Thyroid gland (tissue), 4 donors: ENCODE data around the gene KIF20B.

ENCODE experiments used
- POLR2A ChIP-seq, 2 donors: fragments of 450-650 bp; IDR thresholded peaks; one replicate each; pipeline ENCODE4 v1.6.1; 2017; ENCODE audit warnings: antibody characterized with exemption in 2 of 2, mild to moderate bottlenecking in 2 of 2, moderate library complexity in 1 of 2
- TF ChIP-seq, protein P1 (sequence below), 6 experiments: fragments of 200-600 bp in 3 of 6; fragments of 450-650 bp in 3 of 6; sonication (generic) in 3 of 6; IDR thresholded peaks; one replicate each; pipeline ENCODE4 v1.5.1; 2016 to 2019; ENCODE audit warnings: antibody characterized with exemption in 6 of 6, mild to moderate bottlenecking in 2 of 6, inconsistent platforms in 1 of 6, moderate library complexity in 1 of 6

GRCh38 chr10:89666138-89666537 is 35.3 kb upstream of the KIF20B start:
- TF ChIP-seq, protein P1, sequence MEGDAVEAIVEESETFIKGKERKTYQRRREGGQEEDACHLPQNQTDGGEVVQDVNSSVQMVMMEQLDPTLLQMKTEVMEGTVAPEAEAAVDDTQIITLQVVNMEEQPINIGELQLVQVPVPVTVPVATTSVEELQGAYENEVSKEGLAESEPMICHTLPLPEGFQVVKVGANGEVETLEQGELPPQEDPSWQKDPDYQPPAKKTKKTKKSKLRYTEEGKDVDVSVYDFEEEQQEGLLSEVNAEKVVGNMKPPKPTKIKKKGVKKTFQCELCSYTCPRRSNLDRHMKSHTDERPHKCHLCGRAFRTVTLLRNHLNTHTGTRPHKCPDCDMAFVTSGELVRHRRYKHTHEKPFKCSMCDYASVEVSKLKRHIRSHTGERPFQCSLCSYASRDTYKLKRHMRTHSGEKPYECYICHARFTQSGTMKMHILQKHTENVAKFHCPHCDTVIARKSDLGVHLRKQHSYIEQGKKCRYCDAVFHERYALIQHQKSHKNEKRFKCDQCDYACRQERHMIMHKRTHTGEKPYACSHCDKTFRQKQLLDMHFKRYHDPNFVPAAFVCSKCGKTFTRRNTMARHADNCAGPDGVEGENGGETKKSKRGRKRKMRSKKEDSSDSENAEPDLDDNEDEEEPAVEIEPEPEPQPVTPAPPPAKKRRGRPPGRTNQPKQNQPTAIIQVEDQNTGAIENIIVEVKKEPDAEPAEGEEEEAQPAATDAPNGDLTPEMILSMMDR (IDR thresholded peaks at IDR 0.05) = no peak
- no peak for TF ChIP-seq POLR2A (IDR thresholded peaks at IDR 0.05)
